H9 (cell line): Measurements from ENCODE around the gene FAAP100. TPM values are rescaled to one million over a fixed set of nuclear protein-coding genes. Genes with fewer than 3 reads are reported as not detected.

Source experiments
- DNase-seq: peaks from one replicate; pipeline ENCODE4 v3.0.0-alpha.2; 2017
- H2AFZ ChIP-seq: one replicate; pipeline ENCODE4 v1.6.1; 2013; ENCODE audit warnings: mild to moderate bottlenecking, low read length, control low read depth, moderate library complexity
- H2AK5ac ChIP-seq: 2 replicates; pipeline ENCODE4 v1.6.1; 2013; ENCODE audit warnings: low read length, control low read depth, mixed read lengths; ENCODE audit not compliant: insufficient read length
- H2BK120ac ChIP-seq: one replicate; pipeline ENCODE4 v1.6.1; 2013; ENCODE audit warnings: low read depth, mild to moderate bottlenecking, low read length, control low read depth, inconsistent platforms; ENCODE audit not compliant: poor library complexity, severe bottlenecking
- H2BK12ac ChIP-seq: 2 replicates; pipeline ENCODE4 v1.6.1; 2013; ENCODE audit warnings: low read length, control low read depth, mixed read lengths, low read depth; ENCODE audit not compliant: insufficient read length
- H2BK15ac ChIP-seq: 2 replicates; pipeline ENCODE4 v1.6.1; 2013; ENCODE audit warnings: low read depth, low read length, control low read depth
- H2BK20ac ChIP-seq: one replicate; pipeline ENCODE4 v1.6.1; 2013; ENCODE audit warnings: low read depth, mild to moderate bottlenecking, low read length, control low read depth, inconsistent platforms; ENCODE audit not compliant: poor library complexity, severe bottlenecking
- H2BK5ac ChIP-seq: 2 replicates; pipeline ENCODE4 v1.6.1; 2013; ENCODE audit warnings: low read length, control low read depth, mixed read lengths; ENCODE audit not compliant: insufficient read length
- H3K14ac ChIP-seq: 2 replicates; pipeline ENCODE4 v1.6.1; 2013; ENCODE audit warnings: low read length, control low read depth; ENCODE audit not compliant: insufficient read depth
- H3K18ac ChIP-seq: 2 replicates; pipeline ENCODE4 v1.6.1; 2013; ENCODE audit warnings: low read depth, mild to moderate bottlenecking, mixed read lengths, low read length, control low read depth; ENCODE audit not compliant: insufficient read length
- H3K23ac ChIP-seq: 2 replicates; pipeline ENCODE4 v1.6.1; 2013; ENCODE audit warnings: low read length, control low read depth, mixed read lengths, low read depth; ENCODE audit not compliant: insufficient read length
- H3K23me2 ChIP-seq: 2 replicates; pipeline ENCODE4 v1.6.1; 2013; ENCODE audit warnings: low read depth, mild to moderate bottlenecking, mixed read lengths, low read length, control low read depth; ENCODE audit not compliant: insufficient read length, poor library complexity, severe bottlenecking
- H3K27ac ChIP-seq: 2 replicates; pipeline ENCODE4 v1.5.1; 2013; ENCODE audit warnings: low read length, control low read depth, mixed read lengths, low read depth; ENCODE audit not compliant: insufficient read length
- H3K27me3 ChIP-seq: 2 replicates; pipeline ENCODE4 v1.6.1; 2013; ENCODE audit warnings: low read length, control low read depth, inconsistent platforms; ENCODE audit not compliant: insufficient read depth
- H3K4ac ChIP-seq: 2 replicates; pipeline ENCODE4 v1.6.1; 2013; ENCODE audit warnings: low read depth, mild to moderate bottlenecking, control low read depth, inconsistent platforms, low read length, moderate library complexity
- H3K4me1 ChIP-seq: 2 replicates; pipeline ENCODE4 v1.6.1; 2013; ENCODE audit warnings: low read length, control low read depth, inconsistent platforms; ENCODE audit not compliant: insufficient read depth
- H3K4me2 ChIP-seq: 2 replicates; pipeline ENCODE4 v1.6.1; 2013; ENCODE audit warnings: low read length, control low read depth, mixed read lengths; ENCODE audit not compliant: insufficient read length, insufficient read depth
- H3K56ac ChIP-seq: 2 replicates; pipeline ENCODE4 v1.6.1; 2013; ENCODE audit warnings: low read depth, mild to moderate bottlenecking, mixed read lengths, low read length, control low read depth; ENCODE audit not compliant: insufficient read length
- H3K79me1 ChIP-seq: 2 replicates; pipeline ENCODE4 v1.6.1; 2013; ENCODE audit warnings: low read depth, mild to moderate bottlenecking, moderate library complexity, low read length, control low read depth, inconsistent platforms; ENCODE audit not compliant: insufficient read depth, poor library complexity, severe bottlenecking
- H3K79me2 ChIP-seq: 2 replicates; pipeline ENCODE4 v1.6.1; 2013; ENCODE audit warnings: low read length, control low read depth, inconsistent platforms; ENCODE audit not compliant: insufficient read depth
- H3K9ac ChIP-seq: 2 replicates; pipeline ENCODE4 v1.6.1; 2013; ENCODE audit warnings: low read length, control low read depth, mixed read lengths; ENCODE audit not compliant: insufficient read length; ENCODE audit errors: extremely low read depth
- H3K9me3 ChIP-seq: one replicate; pipeline ENCODE4 v1.6.1; 2013; ENCODE audit warnings: low read depth, low read length, inconsistent platforms; ENCODE audit not compliant: control insufficient read depth
- H3T11ph ChIP-seq: one replicate; pipeline ENCODE4 v1.6.1; 2013; ENCODE audit warnings: mild to moderate bottlenecking, low read length, control low read depth, inconsistent platforms
- H4K20me1 ChIP-seq: one replicate; pipeline ENCODE4 v1.6.1; 2013; ENCODE audit not compliant: control insufficient read depth, insufficient read length, insufficient read depth
- H4K5ac ChIP-seq: 2 replicates; pipeline ENCODE4 v1.6.1; 2013; ENCODE audit warnings: low read depth, mild to moderate bottlenecking, mixed read lengths, low read length, control low read depth; ENCODE audit not compliant: insufficient read length
- H4K8ac ChIP-seq: replicated peaks from 2 replicates; pipeline ENCODE4 v1.6.1; 2013; ENCODE audit warnings: low read length, control low read depth, mixed read lengths, low read depth; ENCODE audit not compliant: insufficient read length
- H4K91ac ChIP-seq: 2 replicates; pipeline ENCODE4 v1.6.1; 2013; ENCODE audit warnings: low read depth, mild to moderate bottlenecking, moderate library complexity, mixed read lengths, low read length, control low read depth; ENCODE audit not compliant: insufficient read length
- H3K27ac Mint-ChIP-seq, 3 experiments: 2 replicates in 2 of 3; 3 replicates in 1 of 3; pipeline ENCODE4 v1.8.0; 2020 to 2021; ENCODE audit warnings: mixed read lengths in 3 of 3, mild to moderate bottlenecking in 1 of 3, moderate library complexity in 1 of 3
- H3K27me3 Mint-ChIP-seq: 2 replicates; pipeline ENCODE4 v1.8.0; 2021; ENCODE audit warnings: low read depth, mild to moderate bottlenecking, moderate library complexity, mixed read lengths
- H3K36me3 Mint-ChIP-seq, 3 experiments: 2 replicates in 2 of 3; 3 replicates in 1 of 3; pipeline ENCODE4 v1.8.0; 2020 to 2021; ENCODE audit warnings: low read depth in 3 of 3, mixed read lengths in 3 of 3; ENCODE audit not compliant: insufficient read depth in 1 of 3
- H3K4me1 Mint-ChIP-seq, 2 experiments: 2 replicates each; pipeline ENCODE4 v1.8.0; 2020; ENCODE audit warnings: mixed read lengths in 2 of 2
- H3K4me3 Mint-ChIP-seq, 2 experiments: 2 replicates in 1 of 2; 3 replicates in 1 of 2; pipeline ENCODE4 v1.8.0; 2020 to 2021; ENCODE audit warnings: mild to moderate bottlenecking in 2 of 2, mixed read lengths in 2 of 2, moderate library complexity in 1 of 2
- H3K9me3 Mint-ChIP-seq, 2 experiments: 2 replicates in 1 of 2; 3 replicates in 1 of 2; pipeline ENCODE4 v1.8.0; 2020; ENCODE audit warnings: mild to moderate bottlenecking in 2 of 2, mixed read lengths in 2 of 2, moderate library complexity in 1 of 2
- CTCF ChIP-seq: fragments of 200-600 bp; sonication (generic); conservative IDR thresholded peaks from 3 replicates; pipeline ENCODE4 v1.8.0; 2021; ENCODE audit warnings: antibody characterized with exemption, mild to moderate bottlenecking
- WGBS: extraction: QIAGEN DNeasy Blood & Tissue Kit; methylation state at CpG from one replicate; pipeline ENCODE4 v1.1.7; 2013; ENCODE audit warnings: missing lambda C conversion rate, low lambda C conversion rate, mixed read lengths; ENCODE audit not compliant: insufficient read length; ENCODE audit errors: extremely low coverage; 5-methylcytosine and 5-hydroxymethylcytosine counted together
- total RNA-seq: library from RNA; stranded (reverse); gene quantifications from 2 replicates; pipeline ENCODE4 v1.2.1, GENCODE V29; 2021

Gene FAAP100
- total RNA-seq, 1 experiment from 2014 or later = 54.0 TPM

DNA sequence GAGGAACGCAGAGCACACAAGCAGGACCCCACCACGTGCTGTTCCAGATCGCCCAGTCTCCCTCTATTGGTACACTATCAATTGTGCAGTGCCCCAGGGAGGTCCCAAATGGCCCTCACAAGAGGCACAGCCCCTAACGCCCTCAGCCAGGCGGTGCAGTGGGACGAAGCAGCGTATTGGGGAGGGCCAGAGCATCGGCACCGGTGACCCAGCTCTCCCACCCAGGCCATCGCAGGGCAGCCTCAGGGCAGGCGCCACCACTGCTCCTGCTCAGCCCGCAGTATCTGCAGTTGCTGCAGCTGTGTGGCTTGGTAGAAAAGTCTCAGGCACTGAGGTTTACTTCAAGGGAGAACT is 5.9 kb upstream of the FAAP100 start:
- Histone ChIP-seq H3K23ac (no peak overlapping the region), H4K8ac (no peak overlapping the region), H2BK15ac (no peak overlapping the region), H3T11ph (no peak overlapping the region), H3K4me1 (no peaks in the 10 kb centered on the region; the same call in 1 of the 2 replicates), H4K91ac (no peak overlapping the region), H3K27me3 (no peaks in the 10 kb centered on the region), H3K4ac (no peak overlapping the region), H4K5ac (no peak overlapping the region), H3K23me2 (peaks cover 3% of the 10 kb centered on the region), H3K79me2 (no peaks in the 10 kb centered on the region), H2AFZ (no peak overlapping the region), H2BK12ac (no peak overlapping the region), H3K79me1 (no peaks in the 10 kb centered on the region), H3K56ac (no peak overlapping the region), H3K9ac (no peak overlapping the region), H2BK5ac (no peak overlapping the region), H3K14ac (no peak overlapping the region), H4K20me1 (no peaks in the 10 kb centered on the region), H2BK20ac (no peak overlapping the region), H2AK5ac (no peak overlapping the region), H3K4me2 (no peak overlapping the region), H3K27ac (no peak overlapping the region), H3K18ac (no peak overlapping the region), H2BK120ac (no peak overlapping the region), H3K9me3 (no peaks in the 10 kb centered on the region)
- no peak for TF ChIP-seq CTCF
- Mint-ChIP-seq H3K27me3 (no peaks in the 10 kb centered on the region), H3K36me3 (peaks cover 6 to 57% (median 51%) of the 10 kb centered on the region in 3 experiments; a peak in 6 of 7 replicates), H3K9me3 (no peaks in the 10 kb centered on the region), H3K27ac (peak overlapping the region in 1 of 3 experiments; percentile 70; a peak in 1 of 7 replicates), H3K4me1 (peaks cover 10% of the 10 kb centered on the region in 2 experiments), H3K4me3 (no peak overlapping the region)
- no CpG with 5 or more reads among the region's 12 CpGs for WGBS
- no peak for DNase-seq
